Hepatic stellate cell (primary cell): ENCODE data around the gene ASF1B.
A peak's percentile ranks its signal among the peaks of the same experiment; 100 is the strongest.

Experiments
- DNase-seq: peaks from one replicate; pipeline ENCODE4 v3.0.0; 2011; ENCODE audit warnings: low spot score

Gene ASF1B

DNA sequence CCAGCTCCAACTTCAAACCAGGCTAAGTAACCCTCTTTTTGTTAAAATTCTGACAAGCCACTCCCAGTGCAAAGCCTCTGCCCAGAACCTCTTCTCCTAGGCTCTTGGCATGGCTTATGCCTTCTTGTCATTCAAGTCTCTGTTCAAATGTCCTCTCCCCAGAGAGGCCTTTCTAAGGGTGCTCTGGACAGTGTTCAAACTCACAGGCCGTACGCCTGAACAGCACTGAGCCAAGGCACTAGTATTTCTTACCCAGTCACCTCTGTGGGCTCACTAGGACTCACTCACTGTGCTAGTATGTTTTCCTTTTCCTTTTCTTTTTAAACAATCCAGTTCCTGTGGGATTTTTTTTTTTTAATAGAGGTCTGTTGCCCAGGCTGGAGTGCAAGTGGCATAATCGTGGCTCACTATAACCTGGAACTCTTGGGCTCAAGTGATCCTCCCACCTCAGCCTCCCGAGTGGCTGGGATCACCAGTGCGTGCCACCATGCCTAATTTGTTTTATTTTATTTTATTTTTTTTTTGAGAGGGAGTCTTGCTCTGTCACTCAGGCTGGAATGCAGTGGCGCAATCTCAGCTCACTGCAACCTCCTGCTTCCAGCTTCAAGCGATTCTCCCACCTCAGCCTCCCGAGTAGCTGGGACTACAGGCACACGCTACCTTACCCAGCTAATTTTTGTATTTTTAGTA is 2.3 kb upstream of the ASF1B start:
- peak; percentile 73 for DNase-seq

DNA sequence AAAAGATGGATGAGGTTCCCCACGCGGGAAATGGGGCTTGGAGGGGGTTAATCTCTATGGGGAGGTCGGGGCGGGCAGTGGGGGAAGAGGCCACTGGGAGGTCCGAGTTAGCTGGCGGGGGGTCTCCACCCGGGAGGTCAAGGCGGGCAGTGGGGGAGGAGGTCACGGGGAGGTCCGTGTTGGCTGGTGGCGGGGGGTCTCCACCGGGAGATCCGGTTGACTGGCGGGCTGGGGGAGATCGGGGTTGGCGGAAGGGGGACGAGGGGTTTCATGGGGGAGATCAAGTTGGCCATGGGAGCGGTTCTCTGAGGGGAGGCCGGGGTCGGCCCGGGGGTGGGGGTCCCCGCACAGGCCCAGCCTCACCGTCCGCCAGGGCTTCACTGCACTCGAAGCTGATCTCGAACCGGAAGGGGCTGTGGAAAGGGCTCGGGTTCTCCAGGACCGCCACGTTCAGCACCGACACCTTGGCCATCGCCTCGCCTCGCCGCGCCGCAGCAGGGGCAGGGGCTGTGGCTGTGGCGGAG is 342 bp downstream of the ASF1B start:
- DNase-seq: no peak

DNA sequence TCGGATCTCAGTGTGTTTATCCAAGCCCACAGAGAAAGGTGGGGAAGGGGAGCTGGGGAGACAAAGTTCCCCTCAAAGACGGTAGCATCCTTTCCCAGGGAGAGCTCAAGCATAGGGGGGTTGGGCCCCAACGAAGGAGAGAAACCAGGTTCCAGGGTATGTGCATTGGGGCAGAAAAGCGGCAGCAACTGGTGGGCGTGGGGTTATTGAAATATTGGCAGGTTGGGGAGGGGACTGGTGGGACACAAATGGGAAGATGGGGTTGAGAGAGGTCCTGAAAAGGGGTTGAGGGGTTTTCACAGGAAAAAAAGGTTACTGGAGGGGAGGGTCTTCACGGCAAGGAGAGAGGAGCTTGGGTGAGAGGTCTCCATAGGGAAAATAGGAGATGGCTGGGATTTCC is 1.0 kb downstream of the ASF1B start:
- DNase-seq: no peak

DNA sequence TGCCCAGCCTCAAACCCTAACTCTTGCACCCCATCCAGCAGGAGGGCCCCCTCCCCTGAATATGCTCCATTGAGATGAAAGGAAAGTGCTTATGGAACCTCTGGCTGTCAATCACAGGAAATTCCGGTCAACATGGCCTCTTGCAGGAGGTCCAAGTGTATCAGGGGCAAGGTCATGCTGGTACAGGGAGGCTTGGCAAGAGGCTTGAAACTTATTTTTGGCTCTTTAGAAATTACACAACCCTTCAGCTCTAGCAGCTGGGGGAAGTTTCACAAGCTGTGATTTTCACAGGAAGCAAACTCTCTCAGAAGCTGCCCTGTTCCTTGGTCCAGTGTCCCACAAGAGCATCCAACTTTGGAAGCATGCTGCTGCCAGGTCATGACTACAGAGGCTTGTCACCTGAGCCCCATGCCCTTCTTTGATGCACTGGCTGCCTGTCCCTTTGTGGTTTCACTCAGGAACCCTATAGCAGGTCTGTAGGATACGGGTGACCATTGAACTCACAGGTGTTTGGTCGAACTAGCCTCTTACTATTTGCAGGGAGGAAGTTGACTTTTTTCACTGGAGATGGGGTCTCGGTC is 8.4 kb downstream of the ASF1B start:
- DNase-seq: no peak

DNA sequence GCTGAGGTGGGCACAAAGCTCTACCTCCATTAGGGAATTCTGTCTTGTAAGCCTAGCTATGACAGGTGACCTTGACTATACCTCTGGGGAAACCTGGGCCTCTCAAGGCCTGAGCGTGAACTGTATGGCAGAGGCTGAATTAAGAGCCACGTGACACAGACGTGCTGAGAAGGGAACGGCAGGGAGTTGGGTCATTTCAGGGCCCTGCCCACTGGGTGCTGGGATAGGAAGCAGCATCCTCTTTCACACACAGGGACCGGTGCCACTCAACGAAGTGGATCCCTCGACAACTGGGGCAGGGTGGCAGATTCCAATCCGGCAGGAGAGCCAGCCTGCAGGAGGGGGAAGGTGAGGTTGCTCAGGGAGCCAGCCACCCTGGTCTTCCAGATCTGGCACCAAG is 9.2 kb downstream of the ASF1B start:
- DNase-seq: no peak

DNA sequence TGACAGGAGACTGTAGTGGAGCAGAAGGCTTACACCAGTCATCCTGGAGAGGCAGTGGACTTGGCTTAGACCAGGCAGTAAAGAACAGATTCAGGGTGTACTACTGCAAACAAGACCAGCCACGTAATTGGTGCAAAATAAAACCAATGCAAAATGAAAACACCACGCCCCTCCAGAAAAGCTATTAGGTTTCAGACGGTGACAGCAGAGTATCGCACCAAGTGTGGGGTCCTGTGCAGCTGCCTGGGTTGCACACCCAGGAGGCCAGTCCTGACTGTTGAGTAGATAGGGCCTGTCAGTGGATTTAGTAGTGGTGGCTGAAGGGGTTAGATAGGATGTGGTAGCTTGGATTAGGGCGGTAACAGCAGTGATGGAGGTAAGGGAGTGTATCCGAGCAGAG is 13.5 kb downstream of the ASF1B start:
- no peak for DNase-seq

DNA sequence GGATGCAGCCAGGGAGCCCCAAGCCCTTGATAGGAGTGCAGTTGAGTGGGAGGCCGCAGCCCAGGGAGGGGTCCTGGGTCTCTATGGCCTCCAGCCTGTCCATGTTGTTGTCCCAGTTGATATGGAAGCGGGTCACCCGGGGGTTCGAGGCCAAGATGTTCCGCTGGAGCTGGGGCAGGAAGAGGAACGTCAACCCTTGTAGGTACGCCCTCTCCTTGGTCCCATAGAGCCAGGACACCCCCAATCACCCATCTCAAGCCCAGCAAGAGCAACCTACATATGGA is 15.9 kb downstream of the ASF1B start:
- no peak for DNase-seq

DNA sequence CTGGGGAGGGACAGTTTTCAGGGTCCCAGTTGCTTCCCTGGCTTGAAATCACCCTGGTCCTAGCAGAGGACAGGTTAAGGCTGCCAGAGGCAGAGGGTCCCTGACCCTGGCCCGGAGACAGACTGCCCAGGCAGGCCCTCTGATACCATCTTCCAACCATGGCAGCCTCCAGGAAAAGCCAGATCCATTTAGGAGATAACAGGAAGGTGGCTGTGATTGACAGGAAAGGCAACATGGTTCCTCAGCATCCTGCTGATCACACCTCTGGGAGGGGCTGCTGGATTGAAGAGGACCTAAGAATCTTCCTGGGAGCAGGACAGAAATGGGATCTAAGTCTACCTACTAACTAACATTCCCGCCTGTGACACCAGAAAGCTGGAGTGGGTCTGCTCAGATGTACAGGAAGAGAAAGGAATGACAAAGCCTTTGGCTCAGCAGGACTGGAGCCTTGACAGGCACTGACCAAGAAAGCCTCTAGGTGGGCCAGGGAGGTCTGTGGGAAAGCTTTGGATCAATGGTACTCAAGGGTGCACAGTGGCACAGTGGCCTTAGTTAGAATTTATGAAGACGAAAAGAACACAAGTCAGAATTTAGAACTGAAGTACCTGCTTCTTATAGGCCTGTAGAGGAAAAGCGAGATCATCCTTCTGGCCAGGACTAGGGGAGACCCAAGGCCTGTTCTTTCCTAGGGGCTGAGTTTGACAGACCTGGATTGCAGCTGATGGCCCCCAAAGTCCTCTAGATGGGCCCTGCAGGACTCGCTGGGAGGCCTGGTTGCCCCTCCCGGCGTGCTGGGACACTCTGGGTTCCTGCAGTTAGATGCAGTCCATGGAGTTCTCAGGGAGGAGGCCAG is 16.5 kb downstream of the ASF1B start:
- DNase-seq: no peak

DNA sequence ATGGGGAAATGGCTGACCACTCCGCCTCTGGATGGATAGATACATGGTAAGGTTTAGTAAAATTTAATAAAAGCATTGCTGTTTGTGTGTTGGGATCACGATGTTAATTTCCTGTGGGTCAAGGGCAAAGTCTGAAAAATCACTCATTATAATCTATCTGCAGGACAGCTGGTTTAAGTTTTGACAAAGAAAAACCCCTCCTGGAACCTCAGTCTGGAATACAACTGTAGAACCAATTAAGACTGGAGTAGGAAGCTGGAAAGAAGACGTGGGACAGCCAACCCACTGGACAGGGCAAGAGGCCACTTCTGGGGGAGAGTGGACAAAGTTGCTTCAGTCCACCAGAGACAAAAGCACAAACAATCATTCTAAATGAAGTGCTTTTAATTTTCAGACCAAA is 17.2 kb downstream of the ASF1B start:
- no peak for DNase-seq

DNA sequence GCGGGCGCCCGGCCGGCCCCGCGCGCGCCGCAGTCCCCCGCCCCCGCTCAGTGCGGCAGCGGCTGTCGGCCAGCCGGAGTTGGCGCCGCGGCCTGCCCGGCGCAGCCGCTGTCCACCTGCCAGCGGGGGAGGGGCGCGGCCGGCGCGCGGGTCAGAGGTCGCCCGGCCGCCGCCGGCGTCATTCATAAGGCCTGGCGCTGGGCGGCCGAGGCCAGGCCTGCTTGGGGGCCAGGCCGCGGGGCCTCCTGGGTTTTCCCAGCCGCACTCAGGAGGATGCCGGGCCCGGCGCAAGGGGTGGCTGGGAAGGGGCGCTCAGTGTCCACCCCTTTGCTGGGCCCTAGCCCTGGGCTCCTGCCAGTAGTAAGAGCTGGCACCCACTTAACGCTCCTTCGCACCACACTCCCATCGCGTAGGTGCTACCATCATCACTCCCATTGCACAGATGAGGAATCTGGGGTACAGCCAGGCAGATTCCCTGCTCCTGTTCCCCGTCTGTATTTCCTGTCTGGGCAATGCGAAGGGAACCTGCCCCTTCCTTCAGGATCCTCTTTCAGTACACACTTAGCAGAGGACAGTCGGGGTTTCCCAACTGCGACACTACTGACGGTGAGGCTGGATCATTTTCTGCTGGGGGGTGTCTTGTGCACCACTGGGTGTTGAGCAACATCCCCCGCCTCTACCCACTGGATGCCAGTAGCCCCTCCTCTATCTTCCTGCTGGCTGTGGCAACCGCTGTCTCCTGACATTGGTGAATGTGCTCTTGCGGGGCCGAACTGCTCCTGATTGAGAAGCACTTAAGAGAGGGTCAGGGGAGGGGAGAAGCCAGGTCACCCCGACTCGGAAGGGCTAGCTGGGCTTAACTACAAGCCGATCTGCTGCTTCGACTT is 18.0 kb downstream of the ASF1B start:
- DNase-seq: no peak

DNA sequence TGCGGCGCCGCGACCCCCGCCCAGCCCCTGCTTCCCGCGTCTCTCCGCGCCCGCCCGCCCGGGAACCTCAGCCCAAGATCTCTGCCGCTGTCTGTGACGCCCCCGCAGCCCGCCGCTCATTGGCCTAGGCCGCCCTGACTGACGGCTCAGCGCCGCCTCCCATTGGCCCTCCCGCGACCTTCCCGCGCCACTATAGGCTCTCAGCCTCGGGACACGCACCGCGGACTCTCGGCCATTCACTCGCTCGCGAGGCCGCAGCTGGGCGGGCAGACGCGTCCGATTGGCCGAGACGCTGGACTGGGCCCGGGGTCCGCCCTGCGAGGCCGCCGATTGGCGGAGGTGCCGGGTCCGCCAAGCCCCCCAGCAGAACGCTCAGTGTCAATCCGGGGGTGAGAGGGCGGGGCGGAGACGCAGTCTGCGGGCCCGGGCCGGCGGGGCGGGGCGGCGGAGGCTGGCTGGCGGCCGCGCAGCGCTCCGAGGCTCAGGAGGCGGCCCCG is 18.7 kb downstream of the ASF1B start, which contains the start of gene PRKACA:
PRKACA (minus strand) TSS at position 95 of the 497 bp plus-strand sequence. CDS start 215 bp downstream, outside the sequence.
- peak; percentile 100 for DNase-seq

DNA sequence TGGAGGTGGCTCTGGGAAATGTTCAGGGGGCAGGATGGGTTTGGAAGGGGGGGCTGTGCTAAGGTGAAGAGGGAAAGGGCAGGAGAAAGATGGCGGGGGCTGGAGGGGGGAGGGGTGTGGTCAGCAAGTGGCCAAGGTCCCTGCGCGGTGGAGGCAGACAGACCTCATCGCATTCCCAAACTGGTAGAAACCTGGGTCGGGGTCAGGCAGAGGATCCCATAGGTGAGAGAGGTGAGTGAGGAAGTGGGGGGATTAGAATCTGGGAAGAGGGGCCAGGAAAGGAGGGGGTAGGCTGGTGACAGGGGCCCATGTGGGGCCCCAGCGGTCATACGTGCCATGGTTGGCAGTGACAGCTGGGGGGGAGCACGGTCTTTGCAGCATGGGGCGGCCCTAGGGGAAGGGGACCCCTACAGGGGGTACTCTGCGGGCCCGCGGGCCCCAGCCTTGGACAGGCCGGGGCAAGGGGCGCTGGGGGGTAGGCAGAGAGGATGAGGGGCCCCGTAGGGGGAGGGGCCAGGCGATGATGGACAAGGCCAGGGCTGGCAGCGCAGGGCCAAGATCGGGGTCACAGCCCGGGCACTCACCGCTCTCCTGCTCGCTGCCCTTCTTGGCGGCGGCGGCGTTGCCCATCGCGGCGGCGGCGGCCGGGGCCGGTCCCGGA is 19.3 kb downstream of the ASF1B start:
- DNase-seq: no peak

DNA sequence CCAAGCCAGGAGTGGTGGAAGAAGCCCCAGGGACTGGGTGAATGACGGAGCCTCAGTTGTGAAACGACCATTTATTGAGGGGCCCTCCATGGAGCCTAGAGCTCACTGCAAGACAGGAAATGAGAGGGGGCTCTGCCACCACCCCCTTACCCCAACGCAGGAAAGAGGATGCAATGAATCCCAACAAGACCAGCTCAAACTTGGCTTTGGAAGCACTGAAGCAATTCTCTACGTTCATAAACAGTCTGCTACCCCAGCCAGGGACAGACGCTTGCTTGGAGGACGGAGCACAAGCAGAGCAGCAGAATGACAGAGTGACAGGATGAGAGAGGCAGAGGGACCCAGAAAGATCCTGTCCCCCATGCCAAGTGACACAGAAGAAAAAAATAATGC is 19.9 kb downstream of the ASF1B start:
- no peak for DNase-seq

DNA sequence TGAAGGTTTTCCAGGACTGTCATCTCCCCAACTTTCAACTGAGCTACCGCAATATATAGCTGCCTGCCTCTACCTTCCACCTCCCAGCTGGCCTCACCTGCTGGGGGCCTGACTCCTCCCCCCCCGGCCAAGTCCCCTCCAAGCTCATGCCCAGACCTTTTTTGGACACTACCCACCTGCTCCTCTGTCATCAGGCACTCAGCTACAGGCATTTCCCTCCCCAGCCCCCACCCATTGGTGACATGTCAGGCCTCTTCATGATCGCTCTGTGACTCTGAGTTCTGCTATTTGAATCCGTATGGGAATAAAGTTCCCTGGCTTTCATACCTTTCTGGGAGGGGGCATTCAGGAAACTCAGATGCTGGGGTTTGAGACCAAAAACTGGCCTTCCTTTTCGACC is 20.6 kb downstream of the ASF1B start:
- DNase-seq: no peak

DNA sequence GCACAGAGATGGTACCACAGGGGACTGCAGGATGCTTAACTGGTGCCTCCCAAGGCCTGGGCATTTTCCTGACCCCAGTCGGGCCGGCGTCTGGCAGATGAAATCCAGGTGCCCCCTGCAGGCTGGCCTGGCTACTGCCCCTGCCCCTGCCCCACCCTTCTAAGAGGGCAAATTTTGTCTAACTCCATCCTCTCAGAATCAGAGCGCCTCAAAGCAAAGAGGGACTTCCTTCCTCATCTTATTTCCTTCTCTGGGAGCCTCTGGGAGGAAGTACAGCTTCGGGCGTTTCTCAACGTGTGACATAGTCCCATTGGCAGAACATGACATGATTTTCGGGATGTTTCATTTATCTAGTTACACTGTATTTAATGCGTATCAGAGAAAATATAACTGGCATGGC is 21.5 kb downstream of the ASF1B start:
- peak; percentile 54 for DNase-seq

DNA sequence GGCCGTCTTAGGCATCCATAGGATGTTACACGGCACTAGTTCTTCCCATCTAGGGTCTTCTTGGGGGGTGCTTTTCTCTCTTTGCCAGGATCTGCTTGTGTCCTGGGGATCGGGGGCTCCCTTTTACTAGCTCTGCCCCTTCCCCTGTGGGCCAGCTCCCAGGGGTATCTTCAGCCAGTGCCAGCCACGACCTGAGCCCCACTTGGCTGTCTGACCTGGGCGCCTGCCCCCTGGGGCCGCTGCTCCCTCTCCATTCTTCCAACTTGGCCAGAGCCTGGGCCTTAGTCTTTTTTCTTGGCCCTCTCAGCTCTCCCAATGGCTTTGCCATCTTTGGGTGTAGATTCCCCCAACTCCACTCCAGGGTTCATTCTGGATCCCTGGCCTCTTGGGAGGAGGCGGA is 21.9 kb downstream of the ASF1B start:
- DNase-seq: no peak

DNA sequence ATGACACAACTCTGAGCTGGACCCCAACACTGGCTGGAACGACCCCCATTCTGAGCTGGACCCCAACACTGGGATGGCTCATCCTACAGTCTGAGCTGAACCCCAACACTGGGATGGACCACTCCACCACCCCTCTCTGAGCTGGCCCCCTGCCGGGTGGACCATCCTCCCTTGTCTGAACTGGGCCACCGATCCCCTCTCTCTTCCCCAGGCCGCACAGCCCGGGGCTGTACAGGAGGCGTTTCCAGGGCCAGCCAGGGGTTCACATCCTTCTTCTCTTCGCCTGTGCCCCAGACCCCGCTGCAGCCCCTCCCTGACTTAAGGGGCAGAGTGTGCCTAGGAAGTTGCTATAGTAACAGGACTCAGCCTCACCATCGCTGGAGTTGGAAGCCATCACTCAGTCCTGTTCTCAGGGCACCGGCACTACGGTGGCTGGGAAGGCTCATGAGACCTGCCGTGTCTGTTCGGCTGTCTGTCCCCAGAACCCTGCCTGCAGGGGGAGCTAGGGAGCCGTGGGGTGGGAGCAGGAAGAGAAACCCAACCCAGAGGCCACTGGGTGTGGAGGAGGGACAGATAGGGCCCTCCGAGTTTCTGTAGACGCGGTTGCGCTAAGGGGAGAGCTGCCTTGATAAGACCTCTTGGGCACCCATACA is 22.5 kb downstream of the ASF1B start:
- DNase-seq: no peak

DNA sequence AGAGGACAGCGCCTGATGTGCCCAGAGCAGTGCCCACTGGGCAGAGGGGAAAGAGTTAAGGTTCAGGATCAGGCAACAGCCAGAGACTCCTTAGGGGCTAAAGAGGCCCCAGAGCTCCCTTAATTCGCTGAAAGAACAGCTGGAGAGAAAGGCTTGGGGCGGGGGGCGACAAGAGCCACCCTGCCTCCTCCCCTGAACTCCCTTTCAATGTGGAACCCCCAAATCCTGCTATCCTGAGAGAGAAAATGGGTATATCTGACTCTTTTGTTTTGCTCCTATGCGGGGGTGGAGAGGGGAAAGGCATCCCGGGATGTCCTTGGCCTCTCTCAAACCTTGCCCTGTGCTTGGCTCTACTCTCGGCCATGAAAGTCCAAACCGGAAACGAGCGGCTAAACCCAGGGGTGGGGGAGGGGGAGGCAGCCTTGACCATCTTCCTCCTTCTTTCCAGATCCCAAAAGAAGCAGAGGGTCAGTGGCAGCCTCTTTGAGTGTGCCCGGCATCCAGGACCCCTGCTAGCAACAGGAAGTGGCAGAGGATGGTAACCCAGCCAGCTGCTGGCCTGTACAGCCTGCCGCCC is 23.5 kb downstream of the ASF1B start:
- DNase-seq: peak; percentile 63

DNA sequence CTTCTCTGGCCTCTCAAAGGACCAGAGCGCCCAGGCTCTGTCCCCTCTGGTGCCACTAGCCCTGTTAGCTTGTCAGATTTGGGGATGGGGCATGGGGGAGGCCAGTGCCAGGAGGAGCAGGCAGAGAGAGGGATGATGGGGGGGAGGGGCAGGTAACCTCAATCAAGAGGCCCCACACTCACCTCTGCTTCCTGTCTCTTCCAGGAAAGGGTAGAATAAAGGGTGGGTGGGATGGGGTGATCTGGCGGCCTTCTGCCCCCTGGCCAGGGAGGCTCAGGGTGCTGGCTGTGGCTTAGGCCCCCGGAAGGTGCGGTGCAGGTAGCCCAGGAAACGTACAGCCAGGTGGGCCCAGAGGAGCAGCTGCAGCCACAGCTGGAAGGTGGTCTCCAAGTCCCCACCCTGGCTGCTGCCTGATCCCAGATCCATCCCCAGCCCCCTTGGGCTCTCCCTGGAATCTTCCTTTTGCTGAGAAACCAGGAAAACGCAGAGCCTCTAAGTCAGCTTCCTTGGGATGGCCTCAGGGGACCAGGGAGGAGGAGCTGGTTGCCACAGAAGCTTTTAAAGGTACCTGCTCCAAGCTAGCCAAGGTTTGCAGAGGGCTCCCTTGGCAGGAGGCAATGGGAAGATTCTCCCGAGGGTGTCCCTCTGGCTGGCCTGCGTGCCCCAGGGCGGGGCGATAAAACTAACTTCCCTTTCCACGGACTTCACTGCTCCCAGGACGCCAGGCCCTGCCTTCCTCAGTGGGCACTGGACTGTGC is 24.2 kb downstream of the ASF1B start:
- DNase-seq: peak; percentile 62

DNA sequence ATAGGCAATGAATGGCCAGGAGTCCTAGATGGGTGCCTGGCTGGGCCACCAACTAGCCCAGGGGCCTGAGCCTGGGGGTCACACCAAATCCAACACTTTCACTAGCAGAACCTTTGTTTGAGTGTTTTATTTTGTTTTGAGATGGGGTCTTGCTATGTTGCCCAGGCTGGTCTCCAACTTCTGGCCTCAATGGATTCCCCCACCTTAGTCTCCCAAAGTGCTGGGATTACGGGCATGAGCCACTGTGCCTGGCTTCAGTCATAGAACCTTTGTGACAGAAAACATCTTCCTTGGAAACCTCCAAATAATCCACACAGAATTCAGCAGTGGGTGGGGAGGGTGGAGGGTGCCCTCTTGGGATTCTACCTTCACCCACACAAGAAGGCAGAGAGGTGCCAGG is 24.9 kb downstream of the ASF1B start:
- no peak for DNase-seq
